Nucleus accumbens (tissue), 56 donors: ENCODE data around the gene MYO1D.
A peak's percentile ranks its signal among the peaks of the same experiment; 100 is the strongest.
"Not testable (repeated sequence)": the region's sequence is repeated elsewhere in the genome, so short reads cannot be mapped to it uniquely, and the experiment has no call there.

Source experiments
- DNase-seq, 56 donors: peaks; one replicate each; lab custom pipeline; 2025; lab: John Stamatoyannopoulos, UW

MYO1D gene

GRCh38 chr17:32742681-32743538 is 134.0 kb downstream of the MYO1D start:
- no peak for DNase-seq

DNA sequence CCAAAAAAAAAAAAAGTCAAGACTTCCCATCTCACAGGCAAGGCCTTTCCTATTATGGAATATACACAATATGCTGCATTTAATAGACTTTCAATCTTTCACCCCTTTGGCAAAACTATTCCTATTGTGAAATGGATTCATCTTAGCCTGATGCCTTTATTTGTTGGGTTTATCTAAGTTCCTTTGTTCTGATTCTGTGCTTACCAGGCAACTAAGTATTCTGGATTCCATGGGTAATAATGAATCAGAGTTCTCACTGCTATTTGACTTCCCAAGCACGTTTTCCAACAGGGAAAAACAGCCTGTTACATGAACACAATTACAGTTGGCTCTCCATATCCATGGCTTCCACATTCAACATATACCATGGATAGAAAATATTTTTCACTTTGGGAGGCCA is 135.5 kb downstream of the MYO1D start:
- DNase-seq, result no peak

DNA sequence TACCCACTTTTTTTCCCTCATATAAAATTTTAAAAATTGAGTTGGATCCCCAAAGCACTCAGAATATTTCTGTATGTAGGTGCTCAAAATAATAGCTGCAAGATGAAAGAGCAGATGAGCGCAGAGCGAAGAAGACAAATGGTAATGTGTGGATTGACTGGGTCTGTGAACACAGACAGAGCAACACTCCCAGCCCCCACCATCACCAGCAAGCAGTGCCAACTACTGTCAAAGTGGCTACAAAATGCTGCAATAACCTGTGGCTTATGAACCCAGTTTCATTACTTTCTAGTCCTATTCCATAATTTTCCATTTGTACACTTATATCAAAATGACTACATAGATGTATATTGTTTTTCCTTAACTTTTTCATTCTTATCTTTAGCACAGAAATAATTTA is 137.2 kb downstream of the MYO1D start:
- peak in 2 of 56 donors; percentile 12 to 16 for DNase-seq

DNA sequence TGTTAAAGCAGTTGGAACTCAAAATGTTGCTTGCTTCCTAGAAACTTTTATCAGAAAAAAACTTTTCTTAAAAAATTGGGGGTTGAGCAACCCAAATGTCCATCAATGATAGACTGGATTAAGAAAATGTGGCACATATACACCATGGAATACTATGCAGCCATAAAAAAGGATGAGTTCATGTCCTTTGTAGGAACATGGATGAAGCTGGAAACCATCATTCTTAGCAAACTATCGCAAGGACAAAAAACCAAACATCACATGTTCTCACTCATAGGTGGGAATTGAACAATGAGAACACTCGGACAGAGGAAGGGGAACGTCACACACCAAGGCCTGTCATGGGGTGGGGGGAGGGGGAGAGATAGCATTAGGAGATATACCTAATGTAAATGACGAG is 137.8 kb downstream of the MYO1D start:
- DNase-seq, result not testable (repeated sequence)

DNA sequence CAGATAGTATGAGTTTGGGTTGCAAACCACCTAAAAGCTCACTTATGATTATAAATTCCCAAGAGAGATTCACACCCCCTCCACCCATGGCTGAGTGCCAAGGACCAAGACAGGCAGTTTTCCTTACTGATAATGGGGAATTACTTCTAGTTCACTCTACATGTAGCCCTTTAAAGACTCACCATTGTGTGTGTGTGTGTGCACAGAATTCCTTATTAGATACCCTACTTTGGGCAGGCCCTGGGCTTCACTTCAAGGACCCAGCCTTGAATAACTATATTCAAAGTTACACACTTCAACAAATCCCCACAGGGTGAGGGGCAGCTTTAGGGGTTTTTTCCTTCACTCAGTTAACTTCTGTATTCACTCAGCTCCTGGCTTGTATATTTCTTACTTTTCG is 143.5 kb downstream of the MYO1D start:
- no peak for DNase-seq

GRCh38 chr17:32732900-32733299 is 144.0 kb downstream of the MYO1D start:
- peak in 10 of 56 donors; percentile 6 to 36 (median 16) for DNase-seq

- DNase-seq, result no peak
Measured at GRCh38 chr17:32732296-32732642, 144.7 kb downstream of the MYO1D start.

DNA sequence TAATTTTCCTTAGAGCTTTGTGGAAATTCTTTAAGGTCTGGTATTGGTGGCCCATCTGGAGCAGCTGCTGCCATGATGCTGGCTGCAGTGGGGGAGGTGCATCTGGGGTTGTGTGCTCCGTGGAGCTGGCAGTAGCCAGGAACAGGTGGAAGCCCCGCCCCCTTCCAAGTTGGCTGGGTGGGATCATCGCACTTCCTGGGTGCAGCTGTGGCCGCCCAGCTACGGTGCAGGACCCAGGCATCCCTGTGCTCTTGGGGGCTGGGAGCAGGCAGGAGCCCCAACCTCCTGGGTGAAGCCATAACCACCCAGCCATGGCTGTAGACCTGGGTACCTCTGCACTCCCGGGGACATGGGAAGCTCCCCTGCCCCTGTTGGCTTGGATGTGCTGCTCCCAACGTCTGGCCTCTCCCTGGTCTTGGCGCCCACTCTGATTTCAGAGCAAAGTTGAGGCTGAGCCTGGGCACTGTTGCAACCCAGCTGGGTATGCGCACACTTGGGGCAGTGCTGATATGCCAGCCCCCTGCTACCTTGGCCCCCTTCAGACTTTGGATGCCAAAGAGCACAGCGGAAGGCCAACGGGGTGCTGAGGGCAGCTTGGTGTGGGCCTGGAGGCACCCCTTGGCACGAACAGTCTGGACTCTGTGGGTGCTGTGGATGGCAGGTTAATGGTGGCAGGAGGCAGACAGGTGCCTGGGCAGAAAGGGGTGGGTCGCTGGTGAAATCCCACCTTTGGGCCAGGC is 145.2 kb downstream of the MYO1D start:
- no peak for DNase-seq

- no peak for DNase-seq
Measured at GRCh38 chr17:32727681-32728080, 149.2 kb downstream of the MYO1D start.

GRCh38 chr17:32725697-32726096 is 151.2 kb downstream of the MYO1D start:
- no peak for DNase-seq

DNA sequence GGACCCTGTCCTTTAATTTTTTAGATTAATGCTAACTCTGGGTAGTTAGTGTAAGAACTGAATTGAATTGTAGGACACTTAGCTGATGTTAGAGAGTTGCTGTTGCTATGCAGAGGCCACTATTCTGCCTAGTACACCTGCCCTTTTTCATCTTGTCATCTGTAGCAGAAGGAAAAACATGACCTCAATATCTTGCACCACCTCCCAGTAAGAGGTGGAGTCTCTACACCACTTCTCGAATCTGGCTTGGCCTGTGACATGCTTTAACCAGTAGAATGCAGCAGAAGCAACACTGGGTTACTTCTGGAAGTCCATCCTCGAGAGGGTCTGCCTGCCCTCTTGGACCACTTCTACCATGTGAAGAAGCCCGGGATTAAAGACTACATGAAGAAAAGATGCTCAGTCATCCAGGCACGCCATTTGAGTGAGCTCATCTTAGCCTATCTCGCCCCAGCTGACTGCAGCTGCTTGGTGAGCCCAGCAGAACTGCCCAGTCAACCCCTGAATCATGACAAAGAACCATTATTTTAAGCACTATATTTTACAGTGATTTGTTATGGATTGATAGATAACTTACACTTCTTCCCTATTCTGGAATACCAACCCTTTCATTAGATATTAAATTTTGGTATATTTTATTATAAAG is 153.5 kb downstream of the MYO1D start:
- DNase-seq, result peak in 34 of 56 donors; percentile 3 to 58 (median 20)

DNA sequence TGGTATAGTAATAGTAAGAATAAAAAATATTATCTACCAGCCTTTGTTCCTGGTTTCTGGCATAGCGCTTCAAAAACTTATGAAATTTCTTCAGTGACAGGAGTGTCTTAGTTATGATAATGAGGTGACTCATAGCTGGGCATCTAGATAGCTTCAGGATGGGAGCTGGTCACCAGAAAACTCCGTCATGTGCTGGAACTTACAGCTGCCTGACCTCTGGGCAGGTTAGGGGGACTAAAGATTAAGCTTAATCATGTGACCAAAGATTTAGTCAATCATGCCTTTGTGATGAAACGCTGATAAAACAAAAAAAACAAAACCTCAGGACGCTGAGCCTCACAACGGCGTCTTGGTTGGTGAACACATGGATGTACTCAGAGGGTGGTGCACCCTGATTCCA is 154.2 kb downstream of the MYO1D start:
- no peak for DNase-seq

- DNase-seq, result no peak
Measured at GRCh38 chr17:32720671-32721070, 156.3 kb downstream of the MYO1D start.

- peak in 15 of 56 donors; percentile 2 to 52 (median 20) for DNase-seq
Measured at GRCh38 chr17:32719689-32720088, 157.2 kb downstream of the MYO1D start.

- not testable (repeated sequence) for DNase-seq
Measured at GRCh38 chr17:32714922-32715321, 162.0 kb downstream of the MYO1D start.

- DNase-seq, result not testable (repeated sequence)
Measured at GRCh38 chr17:32714206-32714605, 162.7 kb downstream of the MYO1D start.

GRCh38 chr17:32713081-32713480 is 163.8 kb downstream of the MYO1D start:
- DNase-seq, result no peak

DNA sequence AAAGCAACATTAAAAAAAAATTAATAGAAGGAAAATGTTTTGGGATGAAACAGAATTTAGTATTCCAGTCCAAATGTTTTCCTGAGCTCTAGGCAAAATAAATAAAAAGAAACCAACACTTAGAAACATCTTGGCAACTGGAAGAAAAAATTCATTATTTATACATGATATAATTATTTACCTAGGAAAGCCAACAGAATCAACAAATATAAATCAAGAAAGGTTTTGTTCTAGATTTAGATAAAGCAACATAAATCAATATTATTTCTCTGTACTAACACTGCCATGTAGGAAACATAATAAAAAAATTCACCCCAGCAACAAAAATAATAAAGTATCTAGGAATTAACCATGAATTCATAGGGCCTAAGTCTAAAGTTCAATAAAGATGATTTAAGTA is 167.4 kb downstream of the MYO1D start:
- DNase-seq, result no peak

DNA sequence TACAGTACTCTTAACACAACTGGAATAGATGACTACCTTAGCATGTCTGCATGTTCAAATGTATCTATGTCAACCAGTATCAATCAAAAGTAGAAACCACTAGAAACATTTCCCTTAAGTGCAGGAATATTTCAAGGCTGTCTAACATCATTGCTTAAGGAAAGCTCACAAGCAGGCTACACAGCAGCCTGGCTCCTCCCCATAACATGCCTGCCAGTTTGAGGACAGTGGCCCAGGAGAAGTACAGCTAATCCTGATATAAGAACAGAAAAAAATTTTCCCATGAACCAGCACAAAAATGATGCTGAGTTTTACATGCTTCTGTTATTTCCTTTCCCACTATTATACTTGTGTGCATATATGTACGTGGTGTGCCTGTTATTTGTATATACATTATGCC is 175.1 kb downstream of the MYO1D start:
- DNase-seq, result no peak

DNA sequence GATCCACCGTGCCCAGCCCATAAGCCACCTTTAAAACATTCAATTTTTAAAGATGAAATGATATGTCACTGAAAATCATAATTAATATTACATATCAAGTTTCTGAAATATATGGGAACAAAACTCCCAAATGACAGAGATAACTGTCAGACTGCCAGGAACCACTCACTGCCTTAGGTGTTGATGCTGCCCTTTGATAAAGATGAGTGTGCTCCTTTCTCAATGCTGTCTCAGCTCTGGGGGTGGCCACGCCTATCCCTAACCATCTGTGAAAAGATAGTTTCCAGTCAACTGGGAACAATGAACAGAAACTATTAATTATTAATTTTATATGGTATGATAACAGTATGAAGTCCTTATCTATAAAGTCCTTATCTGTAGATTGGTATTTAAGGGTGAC is 177.7 kb downstream of the MYO1D start:
- DNase-seq, result no peak
